HG02798 (cell line): Measurements from ENCODE around the gene CEP131.

Experiments
- ATAC-seq: cut with Tn5 transposase; IDR thresholded peaks from one replicate; pipeline ENCODE4 v1.9.1; 2021; ENCODE audit warnings: mild to moderate bottlenecking; ENCODE audit not compliant: unreplicated experiment, poor library complexity

Gene CEP131

DNA sequence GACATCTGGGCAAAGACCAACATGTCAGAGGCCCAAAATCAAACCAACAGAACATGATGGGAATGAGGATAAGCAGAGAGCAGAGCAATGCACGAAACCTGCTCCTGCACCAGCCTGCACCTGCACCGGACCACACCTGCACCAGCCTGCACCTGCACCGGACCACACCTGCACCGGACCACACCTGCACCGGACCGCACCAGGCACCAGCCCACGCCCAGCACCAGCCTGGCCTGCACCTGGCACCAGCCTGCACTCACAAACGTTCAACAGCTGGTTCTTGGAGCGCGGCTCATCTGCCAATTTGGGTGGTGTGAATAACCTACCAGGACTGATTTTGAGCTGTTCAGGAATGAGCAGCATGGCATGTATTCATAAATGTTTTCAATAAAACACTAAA is 18.2 kb downstream of the CEP131 start:
- ATAC-seq = no peak

- no peak for ATAC-seq
Observed at GRCh38 chr17:81203136-81203535, 19.6 kb downstream of the CEP131 start.

- no peak for ATAC-seq
Observed at GRCh38 chr17:81202318-81202717, 20.4 kb downstream of the CEP131 start.

- ATAC-seq = no peak
Observed at GRCh38 chr17:81200695-81201580, 21.8 kb downstream of the CEP131 start.

GRCh38 chr17:81200201-81200600 is 22.6 kb downstream of the CEP131 start:
- no peak for ATAC-seq

GRCh38 chr17:81199482-81199830 is 23.3 kb downstream of the CEP131 start:
- ATAC-seq = no peak

- no peak for ATAC-seq
Observed at GRCh38 chr17:81198826-81199481, 23.8 kb downstream of the CEP131 start.

GRCh38 chr17:81197831-81198490 is 24.8 kb downstream of the CEP131 start:
- ATAC-seq = no peak

- no peak for ATAC-seq
Observed at GRCh38 chr17:81197409-81197795, 25.4 kb downstream of the CEP131 start.

DNA sequence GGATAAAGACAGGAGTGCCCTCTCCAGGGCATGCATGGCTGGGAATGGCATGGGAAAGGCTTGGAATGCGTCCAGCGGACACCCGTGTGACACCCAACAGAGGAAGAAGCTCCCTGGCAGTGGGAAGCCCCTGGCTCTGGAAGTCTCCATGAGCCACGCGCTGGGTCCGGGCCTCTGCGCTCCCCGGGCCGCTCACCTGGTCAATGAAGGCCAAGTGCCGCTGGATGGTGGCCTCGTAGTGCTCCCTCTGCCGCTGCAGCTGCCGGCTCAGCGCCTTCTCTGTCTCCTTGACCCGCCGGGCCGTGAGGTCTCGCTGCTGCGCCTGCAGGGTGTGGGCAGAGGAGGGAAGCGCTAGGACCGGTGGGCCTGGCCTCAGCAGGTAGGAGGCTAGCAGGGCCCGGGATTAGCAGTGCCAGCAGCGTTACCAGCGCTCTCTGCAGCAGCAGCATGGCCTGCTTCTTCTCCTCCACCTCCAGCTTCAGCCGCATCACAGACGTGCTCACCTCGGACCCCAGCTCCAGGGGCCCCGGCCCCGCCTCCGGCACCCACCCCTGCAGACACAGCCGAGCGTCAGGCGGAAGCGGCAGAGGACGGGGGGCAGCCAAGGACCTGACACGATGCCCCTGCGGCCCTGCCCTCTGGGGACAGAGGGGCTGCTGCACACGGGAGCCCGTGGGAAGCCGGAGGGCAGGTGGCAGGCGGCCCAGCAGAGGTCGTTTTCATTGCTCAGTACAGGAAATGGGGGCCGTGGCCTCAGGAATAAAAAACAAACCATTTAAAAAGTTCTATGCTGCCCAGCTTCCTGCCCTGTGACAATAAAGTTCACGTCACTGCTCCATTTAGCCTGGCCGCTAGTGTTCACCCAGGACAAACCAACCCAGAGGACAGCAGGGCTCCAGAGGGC is 26.0 kb downstream of the CEP131 start:
- ATAC-seq = no peak

- ATAC-seq = no peak
Observed at GRCh38 chr17:81195941-81196495, 26.7 kb downstream of the CEP131 start.

DNA sequence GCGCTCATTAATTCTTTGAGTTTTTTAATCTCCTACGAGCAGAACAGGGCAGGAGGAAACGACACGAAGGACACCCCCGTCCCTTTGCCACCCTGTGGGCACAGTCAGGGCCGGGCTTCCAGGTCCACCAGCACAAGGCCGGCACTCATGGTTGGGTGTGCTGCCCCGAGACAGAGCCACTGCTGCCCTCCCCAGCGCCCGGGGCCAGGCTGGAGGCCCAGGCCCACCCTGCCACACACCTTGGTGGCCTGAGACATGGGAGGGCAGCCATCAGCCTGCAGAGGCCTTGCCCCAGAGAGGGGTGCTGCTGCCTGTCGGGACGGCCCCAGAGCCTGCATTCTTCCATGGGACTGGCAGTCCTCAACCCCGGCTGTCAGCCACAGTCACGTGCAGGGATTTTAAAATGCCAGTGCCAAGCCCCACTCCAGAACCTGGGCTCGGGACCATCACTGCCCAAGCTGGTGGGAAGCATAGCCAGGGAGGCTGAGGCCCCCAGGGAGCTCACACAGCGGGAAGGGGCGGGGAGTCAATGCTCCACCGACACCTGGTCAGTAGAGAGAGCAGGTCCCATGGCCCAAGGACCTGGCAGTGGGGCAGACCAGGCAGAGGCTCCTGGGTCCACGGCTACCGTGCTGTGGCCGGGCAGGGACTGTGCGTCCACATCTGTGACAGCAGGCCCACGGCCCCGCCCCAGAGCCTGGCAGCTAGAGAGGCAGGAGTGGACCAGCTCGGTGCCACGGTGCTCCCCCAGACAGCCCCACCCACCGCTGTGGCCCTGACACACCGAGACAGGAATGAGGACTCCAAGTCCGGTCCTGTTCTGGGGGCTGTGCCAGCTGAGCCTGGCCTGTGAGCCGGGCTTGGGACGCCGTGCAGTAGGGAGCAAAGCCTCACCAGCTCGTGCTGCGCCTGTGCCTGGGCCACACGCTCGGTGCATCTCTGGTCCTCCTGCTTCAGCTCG is 27.5 kb downstream of the CEP131 start:
- no peak for ATAC-seq

GRCh38 chr17:81194225-81194760 is 28.5 kb downstream of the CEP131 start:
- no peak for ATAC-seq

GRCh38 chr17:81193470-81194224 is 29.1 kb downstream of the CEP131 start:
- ATAC-seq = no peak

- no peak for ATAC-seq
Observed at GRCh38 chr17:81193051-81193410, 29.7 kb downstream of the CEP131 start.

- no peak for ATAC-seq
Observed at GRCh38 chr17:81192386-81193050, 30.2 kb downstream of the CEP131 start.

- ATAC-seq = no peak
Observed at GRCh38 chr17:81191646-81192045, 31.1 kb downstream of the CEP131 start.
